ENCODE measurements around the gene BANK1. TPM values are rescaled to one million over a fixed set of nuclear protein-coding genes. Genes with fewer than 3 reads are reported as not detected.

Gene BANK1
- total and polyA plus RNA-seq, 10 of the 15 experiments (the other 5 are each of a cell fraction or from before 2014, with no cell fraction given), result 0.13 to 2.1 (median 0.42) TPM

- ChIA-PET SMC1A (ENCODE audit: uncharacterized antibody, unreplicated experiment) (no interaction called here), RAD21 (ENCODE audit: unreplicated experiment) (no interaction called here), CTCF (no interaction called here), POLR2A (no interaction called here)
- WGBS (ENCODE audit: insufficient coverage, insufficient replicate concordance, low lambda C conversion rate, missing lambda C conversion rate), result 47% methylated on average over 4 of the region's 4 CpGs
- DNase-seq (ENCODE audit: low read depth, low spot score), result no peak
- intact Hi-C loops (cut with micrococcal nuclease; ENCODE audit: unreplicated experiment) (no loop called here), in situ Hi-C loops (cut with MboI) (no loop called here)
- Histone ChIP-seq H3K27me3 (replicated peaks in 1 of 2; ENCODE audit: control insufficient read depth in 2 of 2, insufficient read depth in 2 of 2, low read length in 1 of 2) (no peaks in the 10 kb centered on the region), H3K4me1 (ENCODE audit: control insufficient read depth, insufficient read depth, low read length) (no peaks in the 10 kb centered on the region), H3K9me3 (replicated peaks; ENCODE audit: control insufficient read depth, insufficient read depth, low read length) (no peaks in the 10 kb centered on the region), H3K36me3 (ENCODE audit: control insufficient read depth in 2 of 2, insufficient read depth in 2 of 2, low read length in 1 of 2) (no peaks in the 10 kb centered on the region), H3K79me2 (ENCODE audit: control insufficient read depth, insufficient read depth, low read length) (no peaks in the 10 kb centered on the region), H3K9ac (ENCODE audit: control insufficient read depth, insufficient read depth, low read length) (no peak overlapping the region), H3K27ac (ENCODE audit: control insufficient read depth, insufficient read depth) (no peak overlapping the region), H3K4me3 (no peak overlapping the region), H4K20me1 (ENCODE audit: control insufficient read depth, insufficient read depth) (no peaks in the 10 kb centered on the region), H2AFZ (ENCODE audit: control insufficient read depth, low read depth, low read length) (no peak overlapping the region), H3K4me2 (ENCODE audit: control insufficient read depth, insufficient read depth) (no peak overlapping the region)
- FAIRE-seq, result no peak
- BruUV-seq (replicated peaks), result no TSS peak
- no peak for ATAC-seq
- no peak for TF ChIP-seq BRCA1 (IDR thresholded peaks at IDR 0.05; ENCODE audit: low read depth, low read length)
- no peak for TF ChIP-seq MEF2A (IDR thresholded peaks at IDR 0.05; ENCODE audit: insufficient read depth, low read depth, low read length)
- TF ChIP-seq SKIL (IDR thresholded peaks at IDR 0.05; ENCODE audit: low read depth, poor library complexity, severe bottlenecking), result no peak
- no peak for TF ChIP-seq CEBPZ (IDR thresholded peaks at IDR 0.05; ENCODE audit: low read depth, low read length)
- no peak for TF ChIP-seq YBX1 (IDR thresholded peaks at IDR 0.05)
- no peak for TF ChIP-seq SREBF2 (IDR thresholded peaks at IDR 0.05; ENCODE audit: low read length)
- no peak for TF ChIP-seq BCL3 (IDR thresholded peaks at IDR 0.05; ENCODE audit: borderline replicate concordance, insufficient read depth, low read depth, low read length, poor library complexity, severe bottlenecking)
- no peak for TF ChIP-seq HDAC2 (IDR thresholded peaks at IDR 0.05)
- TF ChIP-seq FOXM1 (IDR thresholded peaks at IDR 0.05; ENCODE audit: low read depth, low read length), result no peak
- TF ChIP-seq SUZ12 (IDR thresholded peaks at IDR 0.05; ENCODE audit: unreplicated experiment), result no peak
- TF ChIP-seq ZNF384 (IDR thresholded peaks at IDR 0.05; ENCODE audit: borderline replicate concordance, low read depth, low read length), result no peak
- no peak for TF ChIP-seq ELK1 (IDR thresholded peaks at IDR 0.05; ENCODE audit: low read depth, low read length)
- TF ChIP-seq MEF2B (IDR thresholded peaks at IDR 0.05; ENCODE audit: partially characterized antibody, poor library complexity, severe bottlenecking), result no peak
- TF ChIP-seq ZNF207 (IDR thresholded peaks at IDR 0.05; ENCODE audit: borderline replicate concordance), result no peak
These were observed 164.6 kb downstream of the BANK1 start for GRCh38 chr4:101954975-101955678.

Measured in GM12878 (cell line).